A549 (cell line): Measurements from ENCODE around the gene GHRHR.

Experiments
- CHD2 ChIP-seq: fragments of 150-350 bp; IDR thresholded peaks from 2 replicates; pipeline ENCODE4 v1.6.1; 2014; ENCODE audit warnings: low read length; ENCODE audit not compliant: partially characterized antibody
- JUN ChIP-seq, 2 experiments: fragments of >200 bp; sonication (Bioruptor Twin); formaldehyde crosslinking; IDR thresholded peaks; 2 replicates in 1 of 2; 3 replicates in 1 of 2; pipeline ENCODE4 v1.6.1; 2016 to 2017
- MAX ChIP-seq: IDR thresholded peaks from 2 replicates; pipeline ENCODE4 v1.6.1; 2012
- MAZ ChIP-seq: fragments of 150-350 bp; IDR thresholded peaks from 2 replicates; pipeline ENCODE4 v1.6.1; 2014; ENCODE audit warnings: antibody characterized with exemption, low read depth, low read length, borderline replicate concordance
- PHF8 ChIP-seq: fragments of 200-600 bp; sonication (generic); IDR thresholded peaks from 2 replicates; pipeline ENCODE4 v1.6.1; 2016; ENCODE audit warnings: low read depth, mild to moderate bottlenecking, antibody characterized with exemption, moderate library complexity, borderline replicate concordance
- POLR2A ChIP-seq: IDR thresholded peaks from 2 replicates; pipeline ENCODE4 v1.6.1; 2012; ENCODE audit warnings: mild to moderate bottlenecking, low read length
- RAD21 ChIP-seq, 2 experiments: fragments of >200 bp in 1 of 2; sonication (Bioruptor Twin) in 1 of 2; formaldehyde crosslinking in 1 of 2; IDR thresholded peaks in 1 of 2; conservative IDR thresholded peaks in 1 of 2; 2 replicates in 1 of 2; 3 replicates in 1 of 2; pipeline ENCODE4 v1.6.1; 2012 to 2018; ENCODE audit warnings: inconsistent platforms in 1 of 2
- RARB ChIP-seq: fragments of 250-450 bp; sonication (Bioruptor Pico); IDR thresholded peaks from 2 replicates; pipeline ENCODE4 v1.8.0; 2021; ENCODE audit warnings: mild to moderate bottlenecking, moderate library complexity
- TF ChIP-seq, protein P1 (sequence below): fragments of >200 bp; sonication (Bioruptor Twin); formaldehyde crosslinking; IDR thresholded peaks from 3 replicates; pipeline ENCODE4 v1.5.1; 2016
- TF ChIP-seq, protein P2 (sequence below): fragments of 200-600 bp; sonication (generic); IDR thresholded peaks from 2 replicates; pipeline ENCODE4 v1.6.1; 2016; ENCODE audit warnings: antibody characterized with exemption, mild to moderate bottlenecking, moderate library complexity

DNA sequence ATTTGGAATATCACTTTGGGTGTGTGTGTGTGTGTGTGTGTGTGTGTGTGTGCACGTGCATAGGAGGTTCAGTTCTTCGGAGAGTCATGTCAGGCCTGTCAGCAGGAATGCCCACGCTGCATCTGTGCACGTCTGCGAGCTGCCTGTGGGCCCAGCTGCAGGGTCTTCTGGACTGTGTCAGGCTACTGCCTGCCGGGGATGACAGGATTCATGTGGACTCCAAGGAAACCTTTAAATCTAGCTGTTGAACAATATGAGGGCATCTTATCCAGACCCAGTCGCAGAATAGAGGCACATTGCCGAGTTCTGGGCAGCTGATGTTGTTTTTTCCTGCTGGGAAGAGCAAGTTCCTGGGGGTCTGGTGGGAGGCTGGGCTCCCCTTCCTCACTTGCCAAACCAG lies 33.1 kb upstream of the GHRHR start:
- TF ChIP-seq, protein P1, sequence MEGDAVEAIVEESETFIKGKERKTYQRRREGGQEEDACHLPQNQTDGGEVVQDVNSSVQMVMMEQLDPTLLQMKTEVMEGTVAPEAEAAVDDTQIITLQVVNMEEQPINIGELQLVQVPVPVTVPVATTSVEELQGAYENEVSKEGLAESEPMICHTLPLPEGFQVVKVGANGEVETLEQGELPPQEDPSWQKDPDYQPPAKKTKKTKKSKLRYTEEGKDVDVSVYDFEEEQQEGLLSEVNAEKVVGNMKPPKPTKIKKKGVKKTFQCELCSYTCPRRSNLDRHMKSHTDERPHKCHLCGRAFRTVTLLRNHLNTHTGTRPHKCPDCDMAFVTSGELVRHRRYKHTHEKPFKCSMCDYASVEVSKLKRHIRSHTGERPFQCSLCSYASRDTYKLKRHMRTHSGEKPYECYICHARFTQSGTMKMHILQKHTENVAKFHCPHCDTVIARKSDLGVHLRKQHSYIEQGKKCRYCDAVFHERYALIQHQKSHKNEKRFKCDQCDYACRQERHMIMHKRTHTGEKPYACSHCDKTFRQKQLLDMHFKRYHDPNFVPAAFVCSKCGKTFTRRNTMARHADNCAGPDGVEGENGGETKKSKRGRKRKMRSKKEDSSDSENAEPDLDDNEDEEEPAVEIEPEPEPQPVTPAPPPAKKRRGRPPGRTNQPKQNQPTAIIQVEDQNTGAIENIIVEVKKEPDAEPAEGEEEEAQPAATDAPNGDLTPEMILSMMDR: no peak
- no peak for TF ChIP-seq PHF8
- no peak for TF ChIP-seq RARB (CRISPR knock-in tag)
- TF ChIP-seq POLR2A: no peak
- TF ChIP-seq, protein P2, sequence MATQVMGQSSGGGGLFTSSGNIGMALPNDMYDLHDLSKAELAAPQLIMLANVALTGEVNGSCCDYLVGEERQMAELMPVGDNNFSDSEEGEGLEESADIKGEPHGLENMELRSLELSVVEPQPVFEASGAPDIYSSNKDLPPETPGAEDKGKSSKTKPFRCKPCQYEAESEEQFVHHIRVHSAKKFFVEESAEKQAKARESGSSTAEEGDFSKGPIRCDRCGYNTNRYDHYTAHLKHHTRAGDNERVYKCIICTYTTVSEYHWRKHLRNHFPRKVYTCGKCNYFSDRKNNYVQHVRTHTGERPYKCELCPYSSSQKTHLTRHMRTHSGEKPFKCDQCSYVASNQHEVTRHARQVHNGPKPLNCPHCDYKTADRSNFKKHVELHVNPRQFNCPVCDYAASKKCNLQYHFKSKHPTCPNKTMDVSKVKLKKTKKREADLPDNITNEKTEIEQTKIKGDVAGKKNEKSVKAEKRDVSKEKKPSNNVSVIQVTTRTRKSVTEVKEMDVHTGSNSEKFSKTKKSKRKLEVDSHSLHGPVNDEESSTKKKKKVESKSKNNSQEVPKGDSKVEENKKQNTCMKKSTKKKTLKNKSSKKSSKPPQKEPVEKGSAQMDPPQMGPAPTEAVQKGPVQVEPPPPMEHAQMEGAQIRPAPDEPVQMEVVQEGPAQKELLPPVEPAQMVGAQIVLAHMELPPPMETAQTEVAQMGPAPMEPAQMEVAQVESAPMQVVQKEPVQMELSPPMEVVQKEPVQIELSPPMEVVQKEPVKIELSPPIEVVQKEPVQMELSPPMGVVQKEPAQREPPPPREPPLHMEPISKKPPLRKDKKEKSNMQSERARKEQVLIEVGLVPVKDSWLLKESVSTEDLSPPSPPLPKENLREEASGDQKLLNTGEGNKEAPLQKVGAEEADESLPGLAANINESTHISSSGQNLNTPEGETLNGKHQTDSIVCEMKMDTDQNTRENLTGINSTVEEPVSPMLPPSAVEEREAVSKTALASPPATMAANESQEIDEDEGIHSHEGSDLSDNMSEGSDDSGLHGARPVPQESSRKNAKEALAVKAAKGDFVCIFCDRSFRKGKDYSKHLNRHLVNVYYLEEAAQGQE: no peak
- no peak for TF ChIP-seq MAX
- TF ChIP-seq JUN (IDR thresholded peaks at IDR 0.05): no peak
- no peak for TF ChIP-seq CHD2
- TF ChIP-seq RAD21 (conservative IDR thresholded peaks at IDR 0.05 in 1 of 2, IDR thresholded peaks at IDR 0.05 in 1 of 2): no peak
- TF ChIP-seq MAZ: no peak
